HG03342 (cell line): Measurements from ENCODE around the gene C18orf54.
"Not testable (repeated sequence)": the region's sequence is repeated elsewhere in the genome, so short reads cannot be mapped to it uniquely, and the experiment has no call there.

Experiments
- ATAC-seq: cut with Tn5 transposase; IDR thresholded peaks from one replicate; pipeline ENCODE4 v1.9.1; 2021; ENCODE audit warnings: mild to moderate bottlenecking, moderate library complexity; ENCODE audit not compliant: unreplicated experiment

The C18orf54 gene

GRCh38 chr18:54386800-54387495 lies 29.2 kb downstream of the C18orf54 start:
- not testable (repeated sequence) for ATAC-seq

- ATAC-seq, result no peak
Measured at GRCh38 chr18:54387631-54388030, 29.9 kb downstream of the C18orf54 start.

GRCh38 chr18:54388203-54389142 lies 30.8 kb downstream of the C18orf54 start:
- ATAC-seq, result peak; percentile 82

GRCh38 chr18:54389143-54389505 lies 31.4 kb downstream of the C18orf54 start:
- ATAC-seq, result no peak

GRCh38 chr18:54390838-54391237 lies 33.1 kb downstream of the C18orf54 start:
- ATAC-seq, result no peak

GRCh38 chr18:54392543-54393023 lies 34.9 kb downstream of the C18orf54 start:
- ATAC-seq, result peak; percentile 64

GRCh38 chr18:54393648-54394294 lies 36.1 kb downstream of the C18orf54 start:
- ATAC-seq, result no peak

GRCh38 chr18:54396760-54397159 lies 39.1 kb downstream of the C18orf54 start:
- no peak for ATAC-seq

- ATAC-seq, result no peak
Measured at GRCh38 chr18:54405290-54405689, 47.6 kb downstream of the C18orf54 start.

GRCh38 chr18:54411781-54412180 lies 54.1 kb downstream of the C18orf54 start:
- no peak for ATAC-seq

GRCh38 chr18:54415086-54415485 lies 57.4 kb downstream of the C18orf54 start:
- ATAC-seq, result no peak

GRCh38 chr18:54416436-54416835 lies 58.7 kb downstream of the C18orf54 start:
- ATAC-seq, result no peak

GRCh38 chr18:54423831-54424230 lies 66.1 kb downstream of the C18orf54 start:
- ATAC-seq, result no peak

- no peak for ATAC-seq
Measured at GRCh38 chr18:54426085-54426665, 68.5 kb downstream of the C18orf54 start.
